Activated T-helper 17 cell treated with anti-CD3 and anti-CD28 coated beads, Interleukin-2, amount 50 U/mL, for 72 hours (primary cell): ENCODE results near the gene EFCAB5. TPM values are rescaled to one million over a fixed set of nuclear protein-coding genes. Genes with fewer than 3 reads are reported as not detected.
"Not testable (repeated sequence)": the region's sequence is repeated elsewhere in the genome, so short reads cannot be mapped to it uniquely, and the experiment has no call there.

Source experiments
- ATAC-seq: fragments of 150-1000 bp; cut with Tn5 transposase; replicated peaks from 2 replicates; pipeline ENCODE4 v1.10.0; 2021; ENCODE audit warnings: mild to moderate bottlenecking, moderate library complexity
- H3K27ac Mint-ChIP-seq: one replicate; pipeline ENCODE4 v1.8.0; 2022; ENCODE audit warnings: mixed read lengths
- H3K27me3 Mint-ChIP-seq: one replicate; pipeline ENCODE4 v1.8.0; 2022; ENCODE audit warnings: mixed read lengths
- H3K36me3 Mint-ChIP-seq: one replicate; pipeline ENCODE4 v1.8.0; 2022; ENCODE audit warnings: low read depth, mild to moderate bottlenecking, mixed read lengths
- H3K4me1 Mint-ChIP-seq: one replicate; pipeline ENCODE4 v1.8.0; 2022; ENCODE audit warnings: mixed read lengths
- H3K4me3 Mint-ChIP-seq: one replicate; pipeline ENCODE4 v1.8.0; 2022; ENCODE audit warnings: mild to moderate bottlenecking, mixed read lengths
- H3K9me3 Mint-ChIP-seq: one replicate; pipeline ENCODE4 v1.8.0; 2022; ENCODE audit warnings: mixed read lengths
- total RNA-seq, 2 donors: library from RNA; stranded (reverse); gene quantifications; one replicate each; pipeline ENCODE4 v1.2.3, GENCODE V29; 2022

Gene EFCAB5
- total RNA-seq: 1 to 10 TPM; 1.1 to 1.8 TPM

DNA sequence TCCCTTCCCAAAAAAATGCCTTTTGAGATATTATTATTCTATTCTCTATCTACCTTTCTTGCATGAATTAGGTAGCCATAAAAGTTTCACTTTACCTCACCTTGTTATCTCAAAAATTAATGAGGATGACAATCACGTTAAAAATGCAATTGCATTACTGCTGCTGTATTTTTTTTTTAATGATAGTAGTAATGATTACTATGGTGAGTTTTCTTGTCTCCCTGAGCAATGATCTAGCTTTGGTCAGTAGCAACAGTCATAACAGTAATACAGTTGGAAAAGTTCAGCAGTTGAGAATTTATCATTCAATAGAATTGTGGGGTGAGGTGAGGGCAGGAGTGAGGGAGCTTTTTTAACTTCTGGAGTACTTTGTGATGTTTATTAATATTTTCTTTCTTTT is at the start of gene EFCAB5:
Gene EFCAB5, plus strand, starts transcription at position 301 of the 400 bp plus-strand sequence. CDS start 163 bp downstream, outside the sequence.
- H3K4me3 Mint-ChIP-seq: no peak within 1 kb of the TSS
- H3K4me1 Mint-ChIP-seq: no peaks in the 10 kb centered on the region
- H3K27me3 Mint-ChIP-seq: no peaks in the 10 kb centered on the region
- no peak for ATAC-seq
- no peaks in the 10 kb centered on the region for H3K36me3 Mint-ChIP-seq
- no peak within 1 kb of the TSS for H3K27ac Mint-ChIP-seq
- no peaks in the 10 kb centered on the region for H3K9me3 Mint-ChIP-seq

DNA sequence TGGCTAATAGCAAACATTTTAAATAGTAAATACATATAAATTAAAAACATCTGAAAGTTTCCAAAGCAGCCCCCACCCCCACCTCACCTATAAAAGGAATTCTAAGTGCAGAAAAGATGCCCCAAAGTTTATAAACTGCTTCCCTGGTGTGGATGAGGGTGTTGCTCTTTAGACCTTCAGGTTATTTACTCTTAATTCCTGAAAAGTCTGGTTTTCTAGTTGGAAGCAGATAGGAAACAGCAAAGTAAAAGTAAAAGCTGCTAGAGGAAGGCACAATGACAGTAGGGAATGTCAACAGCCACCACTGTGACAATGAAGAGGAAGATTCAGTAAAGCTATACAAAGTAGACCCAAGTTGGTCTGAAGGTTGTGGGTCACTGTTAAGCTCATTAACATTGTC is 49.2 kb upstream of the EFCAB5 start:
- no peak overlapping the region for H3K27ac Mint-ChIP-seq
- no peaks in the 10 kb centered on the region for H3K27me3 Mint-ChIP-seq
- no peaks in the 10 kb centered on the region for H3K9me3 Mint-ChIP-seq
- ATAC-seq: no peak
- no peak overlapping the region for H3K4me3 Mint-ChIP-seq
- peaks cover 10% of the 10 kb centered on the region for H3K4me1 Mint-ChIP-seq
- no peaks in the 10 kb centered on the region for H3K36me3 Mint-ChIP-seq

DNA sequence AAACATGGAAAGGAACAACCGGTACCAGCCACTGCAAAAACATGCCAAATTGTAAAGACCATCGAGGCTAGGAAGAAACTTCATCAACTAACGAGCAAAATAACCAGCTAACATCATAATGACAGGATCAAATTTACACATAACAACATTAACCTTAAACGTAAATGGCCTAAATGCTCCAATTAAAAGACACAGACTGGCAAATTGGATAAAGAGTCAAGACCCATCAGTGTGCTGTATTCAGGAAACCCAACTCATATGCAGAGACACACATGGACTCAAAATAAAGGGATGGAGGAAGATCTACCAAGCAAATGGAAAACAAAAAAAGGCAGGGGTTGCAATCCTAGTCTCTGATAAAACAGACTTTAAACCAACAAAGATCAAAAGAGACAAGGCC is 44.3 kb upstream of the EFCAB5 start:
- H3K9me3 Mint-ChIP-seq, ATAC-seq, H3K4me3 Mint-ChIP-seq, H3K27ac Mint-ChIP-seq, H3K36me3 Mint-ChIP-seq, H3K27me3 Mint-ChIP-seq: not testable (repeated sequence)
- peaks cover 16% of the 10 kb centered on the region for H3K4me1 Mint-ChIP-seq

DNA sequence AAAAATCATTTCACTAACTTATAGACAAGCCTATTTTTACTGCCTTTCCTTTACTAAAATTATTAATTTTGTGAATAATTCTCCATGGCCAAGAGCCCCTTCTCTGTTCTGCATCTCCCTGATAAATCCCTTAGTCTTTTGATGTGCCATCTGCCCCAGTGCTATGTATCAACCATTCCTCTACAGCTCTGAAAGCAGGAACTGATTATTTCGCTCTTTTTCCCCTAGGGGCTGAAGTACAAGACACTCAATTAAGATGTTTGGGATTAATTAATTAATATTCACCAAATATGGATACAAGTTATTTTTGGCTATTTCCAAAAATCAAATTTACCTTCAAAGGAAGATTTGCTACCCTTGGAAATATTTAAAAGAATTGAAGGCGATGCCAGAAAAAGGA is 38.0 kb upstream of the EFCAB5 start:
- no peak for ATAC-seq
- Mint-ChIP-seq H3K36me3 (no peaks in the 10 kb centered on the region), H3K4me1 (peaks cover 21% of the 10 kb centered on the region), H3K4me3 (no peak overlapping the region), H3K27ac (no peak overlapping the region), H3K9me3 (no peaks in the 10 kb centered on the region), H3K27me3 (no peaks in the 10 kb centered on the region)

DNA sequence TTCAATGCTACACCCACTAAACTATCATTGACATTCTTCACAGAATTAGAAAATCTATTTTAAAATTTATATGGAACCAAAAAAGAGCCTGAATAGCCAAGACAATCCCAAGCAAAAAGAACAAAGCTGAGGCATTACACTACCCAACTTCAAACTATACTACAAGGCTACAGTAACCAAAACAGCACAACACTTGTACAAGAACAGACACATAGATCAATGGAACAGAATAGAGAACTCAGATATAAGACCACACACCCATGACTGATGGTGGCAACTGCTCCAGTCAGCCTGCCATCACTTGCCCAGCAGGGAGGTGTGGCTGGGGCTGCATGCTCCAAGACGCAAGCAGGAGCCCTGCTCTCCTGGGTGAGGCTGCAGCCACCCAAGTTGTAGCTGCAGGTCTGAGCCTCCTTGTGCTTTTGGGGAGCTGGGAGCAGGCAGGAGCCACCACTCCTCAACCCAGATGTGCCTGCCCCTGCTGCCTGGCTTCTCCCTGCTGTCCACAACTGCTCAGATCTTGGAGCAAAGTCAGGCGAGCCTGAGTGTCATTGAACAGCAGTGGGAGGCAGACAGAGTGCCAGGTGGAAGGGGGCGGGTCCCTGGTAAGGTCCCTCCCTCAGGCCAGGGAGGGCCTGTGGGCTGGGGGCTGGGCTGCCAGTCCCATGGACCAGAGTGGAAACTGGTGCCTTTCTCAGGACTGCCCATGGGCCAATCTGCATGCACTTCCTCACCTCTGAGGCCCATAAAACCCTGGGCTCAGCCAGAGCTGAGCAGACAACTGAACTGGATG is 36.2 kb upstream of the EFCAB5 start:
- Mint-ChIP-seq H3K36me3 (no peaks in the 10 kb centered on the region), H3K27me3 (no peaks in the 10 kb centered on the region), H3K4me1 (peaks cover 24% of the 10 kb centered on the region), H3K9me3 (no peaks in the 10 kb centered on the region), H3K27ac (no peak overlapping the region), H3K4me3 (no peak overlapping the region)
- ATAC-seq: no peak

DNA sequence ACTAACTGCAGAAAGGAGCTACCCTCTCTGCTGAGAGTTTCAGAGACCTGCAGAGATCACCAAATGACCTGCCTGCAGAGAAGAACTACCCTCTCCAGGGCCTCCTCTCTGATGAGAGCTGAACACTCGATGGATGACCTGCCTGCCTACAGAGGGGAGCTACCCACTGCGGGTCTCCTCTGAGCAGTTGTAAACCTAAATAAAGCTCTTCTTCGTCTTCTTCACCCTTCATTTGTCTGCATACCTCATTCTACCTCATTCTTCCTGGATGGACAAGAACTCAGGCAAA is 35.6 kb upstream of the EFCAB5 start:
- Mint-ChIP-seq H3K4me3 (no peak overlapping the region), H3K9me3 (no peaks in the 10 kb centered on the region), H3K27me3 (no peaks in the 10 kb centered on the region), H3K27ac (no peak overlapping the region), H3K4me1 (peaks cover 26% of the 10 kb centered on the region), H3K36me3 (no peaks in the 10 kb centered on the region)
- no peak for ATAC-seq

DNA sequence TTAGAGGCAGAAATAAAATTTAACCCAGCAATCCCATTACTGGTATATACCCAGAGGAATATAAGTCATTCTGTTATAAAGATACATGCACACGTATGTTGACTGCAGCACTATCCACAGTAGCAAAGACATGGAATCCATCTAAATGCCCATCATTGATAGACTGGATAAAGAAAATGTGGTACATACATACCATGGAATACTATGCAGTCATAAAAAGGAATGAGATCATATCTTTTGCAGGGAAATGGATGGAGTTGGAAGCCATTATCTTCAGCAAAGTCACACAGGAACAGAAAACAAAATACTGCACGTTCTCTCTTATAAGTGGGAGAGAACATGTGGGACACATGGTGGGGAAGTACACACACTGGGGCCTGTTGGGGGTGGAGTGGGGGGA is 34.5 kb upstream of the EFCAB5 start:
- Mint-ChIP-seq H3K27ac (no peak overlapping the region), H3K27me3 (no peaks in the 10 kb centered on the region), H3K4me3 (no peak overlapping the region), H3K36me3 (no peaks in the 10 kb centered on the region), H3K9me3 (no peaks in the 10 kb centered on the region), H3K4me1 (peaks cover 21% of the 10 kb centered on the region)
- no peak for ATAC-seq

DNA sequence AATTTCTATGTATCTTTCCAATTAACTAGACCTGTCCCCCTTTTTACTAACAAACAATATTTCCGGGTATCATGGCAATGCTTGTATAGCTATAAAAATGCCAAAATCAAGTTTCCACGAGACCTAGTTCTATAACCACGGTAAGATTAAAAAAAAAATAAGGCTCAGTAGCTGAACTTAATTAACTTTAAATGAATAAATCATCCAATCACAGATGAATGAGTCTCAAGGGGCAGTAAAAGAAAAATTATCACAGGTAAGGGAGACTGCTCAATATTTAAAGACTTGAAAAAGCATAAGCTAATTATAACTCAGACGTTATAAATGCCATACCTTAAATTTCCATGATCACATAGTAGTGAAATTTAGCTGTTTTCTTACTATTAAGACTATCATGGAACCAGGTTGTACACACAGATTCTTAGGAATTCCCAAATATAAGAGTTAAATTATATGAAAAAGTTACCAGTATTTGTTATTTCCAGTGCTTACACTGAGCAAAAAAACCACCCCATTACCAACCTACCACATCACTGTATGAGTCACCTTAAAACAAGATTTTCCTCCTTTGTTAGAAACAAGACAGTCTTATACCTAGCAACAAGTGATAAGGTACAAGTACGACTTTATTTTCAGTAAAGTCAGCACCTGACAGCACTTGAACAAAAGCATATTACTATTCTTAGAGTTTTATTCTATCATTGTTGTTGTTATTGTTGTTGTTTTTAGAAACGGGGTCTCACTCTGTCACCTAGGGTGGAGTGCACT is 32.0 kb upstream of the EFCAB5 start:
- Mint-ChIP-seq H3K9me3 (no peaks in the 10 kb centered on the region), H3K27me3 (no peaks in the 10 kb centered on the region), H3K36me3 (no peaks in the 10 kb centered on the region), H3K27ac (no peak overlapping the region), H3K4me3 (no peak overlapping the region), H3K4me1 (peaks cover 18% of the 10 kb centered on the region)
- peak; percentile 86 for ATAC-seq

DNA sequence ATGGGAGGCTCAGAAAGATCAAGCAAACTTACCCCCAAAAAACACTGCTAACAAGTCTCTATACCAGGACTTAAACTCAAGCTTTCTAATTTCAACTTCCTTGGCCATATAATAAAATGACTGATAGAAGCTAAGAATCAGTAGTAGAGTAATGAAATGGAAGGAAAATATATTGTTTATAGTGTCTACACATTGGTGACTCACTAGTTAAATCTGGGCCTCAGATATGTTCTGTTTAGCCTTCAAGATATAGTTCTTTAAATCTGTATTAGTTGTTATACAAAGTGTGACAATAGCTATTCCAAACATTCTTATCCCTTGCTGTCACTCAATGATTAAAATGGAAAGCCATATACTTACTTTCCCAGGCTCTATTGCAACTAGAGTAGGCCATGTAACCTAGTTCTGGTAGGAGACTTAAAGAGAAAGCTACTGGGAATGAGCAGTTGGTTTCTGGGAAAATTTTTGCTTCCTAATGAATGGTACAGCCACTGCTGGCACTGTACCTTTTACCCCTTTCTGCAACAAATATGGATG is 29.7 kb upstream of the EFCAB5 start:
- ATAC-seq: no peak
- Mint-ChIP-seq H3K4me1 (peaks cover 4% of the 10 kb centered on the region), H3K9me3 (no peaks in the 10 kb centered on the region), H3K4me3 (no peak overlapping the region), H3K36me3 (no peaks in the 10 kb centered on the region), H3K27me3 (no peaks in the 10 kb centered on the region), H3K27ac (no peak overlapping the region)

DNA sequence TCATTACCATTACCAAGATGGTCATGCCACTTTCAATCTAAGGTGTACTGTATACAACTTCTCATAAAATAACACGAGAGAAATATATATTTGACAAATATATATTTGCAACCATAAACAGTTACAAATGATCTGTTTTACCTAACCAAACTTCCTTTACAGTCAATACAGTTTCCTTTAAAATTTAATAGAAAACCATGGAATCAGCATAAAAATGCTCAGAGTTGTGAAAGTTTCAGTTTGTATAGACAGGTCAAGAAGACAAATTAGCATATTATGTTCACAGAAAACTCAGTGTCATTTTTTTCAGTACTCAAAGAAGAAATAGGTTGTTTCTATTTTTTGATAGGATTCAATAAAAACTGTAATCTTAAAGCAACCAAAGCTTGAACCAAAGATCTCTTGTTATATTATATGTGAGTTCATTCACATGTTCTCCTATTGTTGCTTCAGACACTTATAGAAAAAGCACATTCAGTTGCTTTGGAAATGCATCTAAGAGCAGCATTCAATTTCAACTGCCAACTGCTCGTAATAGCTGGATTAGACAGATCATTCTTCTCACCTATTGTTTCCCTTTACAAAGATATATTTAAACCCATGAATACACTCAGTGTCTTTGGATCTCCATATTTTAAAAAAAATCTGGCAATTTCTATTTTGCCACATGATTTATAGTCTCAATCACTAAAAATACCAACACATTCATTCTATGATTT is 26.5 kb upstream of the EFCAB5 start:
- ATAC-seq: no peak
- no peaks in the 10 kb centered on the region for H3K27me3 Mint-ChIP-seq
- no peaks in the 10 kb centered on the region for H3K36me3 Mint-ChIP-seq
- H3K4me3 Mint-ChIP-seq: no peak overlapping the region
- no peak overlapping the region for H3K27ac Mint-ChIP-seq
- H3K4me1 Mint-ChIP-seq: peaks cover 4% of the 10 kb centered on the region
- H3K9me3 Mint-ChIP-seq: no peaks in the 10 kb centered on the region

DNA sequence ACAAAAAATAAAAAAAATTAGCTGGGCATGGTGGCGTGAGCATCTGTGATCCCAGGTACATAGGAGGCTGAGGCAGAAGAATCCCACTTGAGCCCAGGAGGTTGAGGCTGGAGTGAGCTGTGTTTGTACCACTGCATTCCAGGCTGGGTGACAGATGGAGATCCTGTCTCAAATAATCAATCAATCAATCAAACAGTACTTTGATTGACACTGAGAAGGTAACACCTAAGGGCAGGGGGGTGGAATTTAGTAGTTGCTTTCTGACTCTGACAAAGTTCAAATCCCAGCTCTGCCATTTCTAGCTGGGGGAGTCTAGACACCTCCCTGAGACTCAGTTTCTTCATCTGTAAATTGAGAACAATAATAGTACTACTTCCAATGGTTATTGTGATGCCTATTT is 23.4 kb upstream of the EFCAB5 start:
- ATAC-seq: no peak
- H3K9me3 Mint-ChIP-seq: no peaks in the 10 kb centered on the region
- H3K4me1 Mint-ChIP-seq: peaks cover 6% of the 10 kb centered on the region
- H3K4me3 Mint-ChIP-seq: no peak overlapping the region
- no peaks in the 10 kb centered on the region for H3K27me3 Mint-ChIP-seq
- H3K27ac Mint-ChIP-seq: no peak overlapping the region
- H3K36me3 Mint-ChIP-seq: no peaks in the 10 kb centered on the region

DNA sequence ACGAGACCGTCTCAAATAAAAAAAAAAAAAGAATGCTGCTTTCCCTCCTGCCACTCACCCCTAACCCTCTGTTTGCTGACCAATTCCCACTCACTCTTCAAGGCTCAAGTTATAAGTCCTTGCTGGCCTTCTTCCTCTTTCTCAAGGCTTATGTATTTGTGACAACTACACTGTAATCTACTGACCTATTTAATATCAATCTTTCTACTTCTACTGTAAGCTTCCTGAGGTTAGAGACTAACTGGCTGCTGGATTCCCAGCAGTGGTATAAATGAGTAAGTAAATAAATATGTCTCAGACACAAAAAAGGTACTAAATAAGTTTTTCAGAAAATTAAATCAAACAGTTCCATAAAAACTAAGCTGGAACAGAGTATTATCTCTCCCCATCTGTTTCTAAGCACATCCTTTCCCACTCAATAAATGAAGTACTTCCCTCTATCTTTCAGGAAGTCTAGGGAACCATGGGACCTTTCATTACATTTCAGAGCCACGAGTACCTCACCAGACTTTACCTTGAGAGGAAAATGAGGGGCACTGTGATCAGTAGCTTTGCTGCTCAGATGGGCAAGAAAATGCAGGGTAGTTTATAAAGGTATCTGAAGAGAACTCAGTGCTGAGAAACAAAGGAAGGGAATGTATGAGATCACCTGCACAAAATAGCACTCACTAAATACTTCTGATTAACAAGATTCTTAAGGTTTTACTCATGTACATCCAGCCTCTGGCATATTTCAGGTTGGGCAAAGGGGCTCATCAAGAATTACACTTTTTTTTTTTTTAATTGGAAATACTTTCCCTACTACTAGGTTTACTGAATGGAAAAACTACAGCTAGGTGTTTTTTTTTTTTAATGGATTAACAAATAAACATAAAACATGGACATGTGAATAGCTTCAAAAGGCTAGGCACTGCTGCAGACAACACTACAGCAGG is 22.2 kb upstream of the EFCAB5 start:
- H3K27me3 Mint-ChIP-seq: no peaks in the 10 kb centered on the region
- no peak overlapping the region for H3K4me3 Mint-ChIP-seq
- H3K36me3 Mint-ChIP-seq: no peaks in the 10 kb centered on the region
- ATAC-seq: no peak
- H3K9me3 Mint-ChIP-seq: no peaks in the 10 kb centered on the region
- H3K4me1 Mint-ChIP-seq: peaks cover 6% of the 10 kb centered on the region
- no peak overlapping the region for H3K27ac Mint-ChIP-seq

DNA sequence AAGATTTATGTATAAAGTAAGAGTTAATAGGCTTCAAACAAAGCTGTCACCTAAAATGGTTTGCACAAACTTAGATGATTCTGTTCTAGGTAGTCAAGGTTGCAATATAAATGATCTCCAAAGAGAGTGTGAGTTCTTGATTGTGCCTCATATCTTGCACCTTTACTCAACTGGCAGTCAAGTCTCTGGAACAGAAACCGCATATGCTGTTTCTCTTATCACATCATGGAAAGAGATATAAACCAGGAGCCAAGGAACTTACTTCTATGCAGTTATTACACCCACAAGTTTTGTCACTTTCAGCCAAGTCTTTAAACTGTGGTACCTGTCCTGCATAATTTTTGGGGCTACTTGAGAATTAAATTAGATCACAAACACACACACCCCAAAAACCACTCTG is 16.6 kb upstream of the EFCAB5 start:
- Mint-ChIP-seq H3K9me3 (no peaks in the 10 kb centered on the region), H3K36me3 (peaks cover 26% of the 10 kb centered on the region), H3K27ac (no peak overlapping the region), H3K27me3 (no peaks in the 10 kb centered on the region), H3K4me1 (peaks cover 21% of the 10 kb centered on the region), H3K4me3 (no peak overlapping the region)
- no peak for ATAC-seq

DNA sequence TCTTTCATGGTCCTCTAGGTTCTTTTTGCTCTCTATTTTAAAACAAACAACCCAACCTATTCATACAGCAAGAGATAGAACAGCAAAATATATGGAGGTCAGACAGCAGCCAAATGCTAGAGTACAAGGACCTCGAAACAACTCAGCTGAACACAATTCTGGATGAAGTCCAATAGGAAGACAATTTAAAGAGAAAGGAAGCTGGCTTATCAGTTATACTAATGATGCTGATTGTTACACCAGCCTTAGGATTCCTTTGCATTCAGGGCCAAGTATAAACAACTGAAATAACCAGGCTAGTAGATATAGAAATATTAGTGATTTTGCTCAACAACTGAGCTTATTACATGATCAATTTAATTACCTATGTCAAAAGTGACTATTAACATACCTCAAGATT is 13.9 kb upstream of the EFCAB5 start:
- no peaks in the 10 kb centered on the region for H3K27me3 Mint-ChIP-seq
- H3K4me3 Mint-ChIP-seq: no peak overlapping the region
- H3K36me3 Mint-ChIP-seq: peaks cover 26% of the 10 kb centered on the region
- H3K4me1 Mint-ChIP-seq: peaks cover 15% of the 10 kb centered on the region
- no peak for ATAC-seq
- H3K9me3 Mint-ChIP-seq: no peaks in the 10 kb centered on the region
- H3K27ac Mint-ChIP-seq: no peak overlapping the region
